Sciatic nerve (tissue), 2 donors: ENCODE measurements around the gene SH3RF1. TPM values are rescaled to one million over a fixed set of nuclear protein-coding genes. Genes with fewer than 3 reads are reported as not detected.
"Not testable (repeated sequence)": the region's sequence is repeated elsewhere in the genome, so short reads cannot be mapped to it uniquely, and the experiment has no call there.

Experiments used
- ATAC-seq: fragments of 200-7000 bp; cut with Tn5 transposase; one replicate; pipeline ENCODE4 v1.9.1; 2020; ENCODE audit warnings: mild to moderate bottlenecking, moderate library complexity
- DNase-seq: peaks from one replicate; pipeline ENCODE4 v3.0.0-alpha.2; 2020; ENCODE audit warnings: low spot score
- intact Hi-C: fragments of 100-400 bp; cut with DNase I; formaldehyde crosslinking; loops from one replicate; pipeline ENCODE4 v1.14.2; 2022
- total RNA-seq: library from RNA; stranded (reverse); fragmentation: NEBNext Ultra II Directional; extraction: Animal tissue kit (Norgen Biotek cat#: 25700); gene quantifications from one replicate; pipeline ENCODE4 v1.2.1, GENCODE V29; 2021
- donor health status: DM: no; HTN: no; CAD: no.
- donor health status: DM: no; HTN: no; CAD: no.

SH3RF1 gene
- total RNA-seq, 1 donor from 2014 or later: 15.6 TPM

GRCh38 chr4:169184236-169184635, 86.5 kb downstream of the SH3RF1 start:
- DNase-seq (no peak), ATAC-seq (no peak)
- intact Hi-C loops: no loop called here

- DNase-seq: no peak
- intact Hi-C loops: no loop called here
- no peak for ATAC-seq
These were observed 87.2 kb downstream of the SH3RF1 start for GRCh38 chr4:169183581-169183980.

DNA sequence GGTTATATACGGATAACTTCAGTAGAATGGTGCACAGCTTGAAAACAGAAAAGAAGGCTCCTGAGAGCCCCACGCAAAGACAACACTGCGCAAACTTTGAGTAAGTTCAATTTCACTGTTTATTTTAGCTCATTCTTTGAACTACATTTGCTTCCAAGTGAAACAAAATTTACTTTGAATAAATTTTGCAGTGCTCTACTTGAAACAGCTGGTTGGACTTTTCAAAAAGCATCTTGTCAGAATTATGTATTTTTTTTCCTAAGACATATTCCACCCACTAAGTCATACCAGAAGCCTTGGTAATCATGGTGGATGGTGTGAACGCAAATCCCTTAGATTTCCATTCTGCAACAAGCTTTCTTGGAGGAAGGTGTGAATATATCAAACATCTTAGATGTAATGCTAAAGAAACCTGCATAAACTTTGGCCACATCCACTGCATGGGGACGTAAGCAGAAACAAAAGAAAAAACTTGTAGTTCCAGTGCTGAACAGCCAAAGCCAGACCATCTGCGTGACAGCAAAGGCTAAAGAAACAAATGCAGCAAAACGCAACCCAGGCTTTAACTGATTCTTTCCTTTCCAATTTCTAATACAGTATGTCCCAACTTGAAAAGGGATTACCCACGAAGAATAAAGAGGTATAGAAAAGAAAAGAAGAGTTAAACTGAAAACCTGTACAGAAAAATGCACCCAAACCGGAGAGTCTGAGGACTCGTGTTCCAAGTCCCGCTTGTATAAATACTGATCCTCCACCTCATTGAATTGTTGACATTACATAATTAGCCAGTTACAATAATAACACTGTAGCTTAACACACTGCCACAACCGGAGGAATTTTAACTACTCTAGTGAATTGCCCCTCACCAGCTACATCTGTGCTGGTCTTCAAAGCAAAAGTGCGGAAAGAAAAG, 90.9 kb downstream of the SH3RF1 start:
- ATAC-seq: peak; percentile 46

GRCh38 chr4:169178092-169178491, 92.7 kb downstream of the SH3RF1 start:
- intact Hi-C loops, DNase-seq: not testable (repeated sequence)

More for the DNA sequence above, 90.9 kb downstream of the SH3RF1 start:
- intact Hi-C loops: no loop called here
- DNase-seq: no peak

GRCh38 chr4:169175476-169175875, 95.3 kb downstream of the SH3RF1 start:
- DNase-seq: no peak
- intact Hi-C loops: no loop called here
- ATAC-seq: no peak

More at GRCh38 chr4:169178092-169178491, 92.7 kb downstream of the SH3RF1 start:
- not testable (repeated sequence) for ATAC-seq

- DNase-seq (no peak), ATAC-seq (no peak)
- intact Hi-C loops: no loop called here
These were observed 95.7 kb downstream of the SH3RF1 start for GRCh38 chr4:169175035-169175434.

DNA sequence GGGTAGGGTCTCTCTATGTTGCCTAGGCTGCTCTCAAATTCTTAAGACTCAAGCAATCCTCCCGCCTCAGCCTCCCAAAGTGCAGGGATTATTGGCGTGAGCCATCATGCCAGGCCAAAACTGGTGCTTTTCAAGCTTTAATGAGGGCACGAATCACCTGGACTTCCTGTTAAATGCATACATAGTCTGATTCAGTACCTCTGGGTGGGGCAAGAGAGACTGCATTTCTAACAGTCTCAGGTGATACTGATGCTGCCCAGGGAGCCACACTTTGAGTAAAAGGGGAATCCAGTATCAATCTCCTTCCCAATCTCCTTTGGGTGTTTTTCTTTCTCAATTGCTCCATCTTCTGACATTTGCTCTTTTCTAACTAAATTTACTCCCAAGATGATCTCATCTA, 96.5 kb downstream of the SH3RF1 start:
- intact Hi-C loops: no loop called here
- DNase-seq (no peak), ATAC-seq (no peak)

- ATAC-seq (no peak), DNase-seq (no peak)
- intact Hi-C loops: no loop called here
These were observed 102.5 kb downstream of the SH3RF1 start for GRCh38 chr4:169167957-169168858.

GRCh38 chr4:169164669-169165415, 105.9 kb downstream of the SH3RF1 start:
- ATAC-seq (no peak), DNase-seq (no peak)
- intact Hi-C loops: no loop called here

DNA sequence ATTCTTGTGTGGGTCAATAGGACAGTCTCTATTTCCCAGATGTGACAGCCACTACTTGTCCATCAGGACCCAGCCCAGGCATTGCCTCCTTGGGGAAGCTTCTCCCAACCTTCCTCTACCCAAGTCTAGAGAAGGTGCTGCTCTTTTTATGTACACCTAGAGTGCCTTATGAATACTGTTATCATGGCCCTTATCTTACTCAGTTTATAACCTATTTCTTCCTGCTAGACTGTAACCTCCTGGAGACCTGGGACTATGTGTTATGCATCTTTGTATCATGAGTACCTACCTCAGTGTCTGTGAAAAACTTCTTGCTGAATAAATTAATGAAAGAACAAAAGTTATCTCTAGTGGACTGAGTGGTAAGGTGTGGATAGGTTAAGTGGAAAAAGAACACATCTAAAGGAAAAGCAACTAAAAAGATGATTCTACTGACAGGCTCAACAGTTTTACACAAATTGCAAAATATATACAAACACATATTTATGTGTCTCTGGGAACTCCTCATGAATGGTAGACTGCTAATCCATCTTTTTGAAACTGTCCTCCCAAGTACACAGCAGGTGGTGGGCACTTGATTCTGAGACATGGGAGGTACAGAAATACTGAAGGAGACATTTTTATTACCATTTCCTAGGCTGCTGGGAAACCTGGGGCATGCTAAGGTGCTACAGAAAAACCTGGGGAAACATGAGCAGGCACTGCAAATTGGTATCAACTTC, 106.6 kb downstream of the SH3RF1 start:
- DNase-seq (no peak), ATAC-seq (no peak)
- intact Hi-C loops: no loop called here

DNA sequence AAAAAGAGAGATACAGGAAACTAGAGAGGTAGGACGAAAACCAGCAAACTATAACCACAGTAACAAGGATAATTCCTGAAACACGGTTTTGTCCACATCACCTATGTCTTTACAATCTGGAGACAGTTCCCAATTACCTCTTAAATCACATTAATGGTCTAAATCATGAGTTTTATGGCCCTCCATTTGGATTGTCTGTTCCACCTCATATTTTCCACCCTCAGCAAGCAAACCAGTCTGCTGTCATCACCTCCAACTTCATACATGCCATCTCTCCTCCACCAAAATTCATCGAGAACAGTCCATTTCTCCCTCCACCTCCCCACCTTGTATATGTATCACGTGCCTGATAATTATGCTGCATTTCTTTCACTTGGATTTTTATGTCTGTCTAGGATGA, 107.3 kb downstream of the SH3RF1 start:
- no peak for ATAC-seq
- intact Hi-C loops: no loop called here
- no peak for DNase-seq

DNA sequence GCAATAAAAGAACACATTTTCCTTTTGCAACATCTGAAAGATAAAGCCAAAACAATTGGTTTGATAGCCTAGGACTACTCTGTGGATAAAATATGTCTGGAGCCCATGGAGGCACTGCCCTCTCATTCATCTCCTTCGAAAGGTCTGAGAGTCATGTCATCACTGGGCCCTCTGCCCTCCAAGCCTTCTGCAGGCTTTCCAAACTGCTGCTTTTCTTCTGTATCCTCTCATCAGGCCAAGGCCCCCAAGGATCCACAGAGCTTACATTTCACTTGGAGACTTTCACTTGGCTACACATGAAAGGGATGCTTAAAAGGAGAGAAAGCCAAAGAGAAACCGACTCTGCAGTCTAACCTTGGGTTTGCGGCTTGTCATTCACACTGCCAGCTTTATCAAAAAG, 109.9 kb downstream of the SH3RF1 start:
- DNase-seq (peak; percentile 58), ATAC-seq (peak; percentile 89)
- intact Hi-C loops: no loop called here

DNA sequence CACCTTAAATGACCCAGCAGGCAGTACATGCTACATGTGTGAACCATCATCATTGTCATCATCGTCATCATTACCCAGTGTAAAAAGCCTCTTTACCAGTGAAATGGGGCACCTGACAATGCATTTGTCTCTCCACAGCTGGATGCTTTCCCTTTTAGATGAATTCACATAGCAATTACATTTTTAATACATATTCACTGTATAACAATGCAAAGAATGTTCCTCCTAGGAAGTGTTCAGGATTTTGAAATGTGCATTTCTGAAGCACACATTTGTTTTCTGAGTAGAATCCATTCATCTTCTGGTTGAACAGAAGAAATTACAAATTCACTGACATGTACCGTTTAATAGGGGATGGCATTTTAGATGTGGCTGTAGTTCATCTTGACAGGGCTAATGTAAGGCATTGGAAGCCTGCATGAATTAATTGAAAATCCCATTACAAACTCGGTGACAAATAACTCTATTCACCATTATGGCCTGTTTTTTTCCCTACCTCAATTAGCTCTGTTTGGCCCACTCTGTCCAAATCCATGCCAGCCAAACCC, 111.1 kb downstream of the SH3RF1 start:
- intact Hi-C loops: no loop called here
- no peak for ATAC-seq
- no peak for DNase-seq

- intact Hi-C loops: no loop called here
These were observed 111.9 kb downstream of the SH3RF1 start for GRCh38 chr4:169158861-169159260.

GRCh38 chr4:169158046-169158445, 112.7 kb downstream of the SH3RF1 start:
- DNase-seq (no peak), ATAC-seq (no peak)
- intact Hi-C loops: no loop called here

More at GRCh38 chr4:169158861-169159260, 111.9 kb downstream of the SH3RF1 start:
- DNase-seq (no peak), ATAC-seq (no peak)

- intact Hi-C loops: no loop called here
- ATAC-seq: no peak
- no peak for DNase-seq
These were observed 114.4 kb downstream of the SH3RF1 start for GRCh38 chr4:169156392-169156791.

DNA sequence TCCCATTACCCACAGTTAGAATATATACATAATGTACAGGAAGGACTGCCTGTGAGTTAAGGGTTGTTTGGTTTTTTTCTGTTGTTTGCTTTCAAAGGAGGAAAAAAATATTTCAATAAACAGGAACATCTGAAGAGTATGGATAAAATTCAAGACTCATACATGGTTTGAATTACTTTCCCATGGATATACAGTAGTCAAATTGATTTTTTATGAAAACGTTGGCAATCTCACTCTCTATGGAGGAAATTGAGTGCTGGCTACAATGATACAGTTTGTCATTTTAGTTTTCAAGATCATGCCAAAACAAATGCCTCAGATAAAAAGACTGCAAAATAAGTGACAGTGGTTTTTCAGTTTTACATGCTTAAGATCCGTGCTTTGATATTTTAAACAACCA, 116.6 kb downstream of the SH3RF1 start:
- no peak for DNase-seq
- intact Hi-C loops: no loop called here
- no peak for ATAC-seq

DNA sequence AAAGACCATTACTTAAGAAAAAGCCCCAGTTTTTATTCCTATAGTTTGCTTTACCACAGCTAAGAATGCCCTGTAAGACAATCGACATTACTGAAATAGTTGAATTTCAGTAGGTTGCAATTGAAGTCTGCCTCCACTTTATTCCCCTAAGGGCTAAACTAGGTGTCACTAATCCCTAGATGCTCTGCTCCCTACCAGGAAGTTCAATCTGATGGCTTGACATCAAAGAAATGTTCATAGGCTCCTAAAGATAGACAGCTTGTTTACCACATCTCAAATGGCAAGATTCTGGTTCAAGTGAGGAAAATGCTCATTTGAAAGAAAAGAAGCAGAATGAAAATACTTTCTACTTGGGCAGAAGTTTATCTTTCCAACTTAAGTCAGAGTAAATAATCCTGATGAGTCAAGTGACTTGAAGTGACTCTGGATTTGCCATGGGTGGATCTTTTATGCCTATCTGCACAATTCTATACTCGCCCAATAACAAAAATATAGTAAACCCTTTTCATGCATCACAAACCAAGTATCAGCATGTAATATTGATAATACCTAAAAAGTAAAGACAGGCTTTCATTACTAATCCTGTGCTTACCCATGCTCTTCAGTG, 117.2 kb downstream of the SH3RF1 start:
- intact Hi-C loops: no loop called here
- DNase-seq: no peak

More for the DNA sequence above, 117.2 kb downstream of the SH3RF1 start:
- ATAC-seq: no peak
